HCT116 (cell line): ENCODE measurements around the gene SLC27A1. TPM values are rescaled to one million over a fixed set of nuclear protein-coding genes. Genes with fewer than 3 reads are reported as not detected.

Source experiments
- ATAC-seq: fragments of 200-7000 bp; cut with Tn5 transposase; 2 replicates; pipeline ENCODE4 v1.9.1; 2020; ENCODE audit warnings: mild to moderate bottlenecking, moderate library complexity
- BruUV-seq: library from RNA; stranded (reverse); fragments of 400-500 nt; replicated peaks from 2 replicates; lab custom pipeline; 2021; lab: Mats Ljungman, UMichigan
- CTCF ChIA-PET: fragments of 300-600 bp; sonication (Branson Sonifier 250); formaldehyde crosslinking; loops from one replicate; lab custom pipeline; 2021; ENCODE audit warnings: antibody characterized with exemption; lab: Charles Lee
- POLR2A ChIA-PET: fragments of 300-600, 350-600 bp; sonication (Branson Sonifier 250); formaldehyde crosslinking; loops from one replicate; lab custom pipeline; 2021; ENCODE audit warnings: antibody characterized with exemption; lab: Charles Lee
- RAD21 ChIA-PET, 2 experiments: fragments of 300-600 bp; sonication (Branson Sonifier 250); formaldehyde crosslinking; loops; one replicate each; lab custom pipeline; 2023; ENCODE audit warnings: low total read pairs in 2 of 2; ENCODE audit not compliant: uncharacterized antibody in 2 of 2, unreplicated experiment in 2 of 2, low non-redundant PET in 1 of 2; lab: Charles Lee
- DNase-seq: peaks from one replicate; pipeline ENCODE4 v3.0.0-alpha.2; 2010; ENCODE audit warnings: low read depth, low spot score
- H2AFZ ChIP-seq: fragments of 200-600 bp; shearing (Covaris generic), sonication (generic); 2 replicates; pipeline ENCODE4 v1.6.1; 2017; ENCODE audit warnings: low read depth, mixed run types, mixed read lengths, antibody characterized with exemption, low read length; ENCODE audit not compliant: poor library complexity, severe bottlenecking
- H3K27ac ChIP-seq: 2 replicates; pipeline ENCODE4 v1.5.1; 2012; ENCODE audit warnings: low read depth, low read length
- H3K27me3 ChIP-seq: fragments of 200-600 bp; sonication (generic); 2 replicates; pipeline ENCODE4 v1.6.1; 2016; ENCODE audit warnings: mixed run types, low read length, mixed read lengths; ENCODE audit not compliant: insufficient read depth
- H3K36me3 ChIP-seq, 2 experiments: fragments of 200-500 bp in 1 of 2; fragments of 200-600 bp in 1 of 2; sonication (Bioruptor generic) in 1 of 2; sonication (generic) in 1 of 2; 2 replicates each; pipeline versions ENCODE4 v1.5.1 to v1.6.1; 2014 to 2016; ENCODE audit warnings: low read length in 2 of 2, inconsistent platforms in 1 of 2, mixed read lengths in 1 of 2, mixed run types in 1 of 2; ENCODE audit not compliant: insufficient read depth in 2 of 2, control insufficient read depth in 1 of 2
- H3K4me1 ChIP-seq, 2 experiments: fragments of 200-600 bp in 1 of 2; sonication (generic) in 1 of 2; 2 replicates each; pipeline versions ENCODE4 v1.5.1 to v1.6.1; 2012 to 2017; ENCODE audit warnings: low read length in 2 of 2, inconsistent platforms in 1 of 2, mild to moderate bottlenecking in 1 of 2, mixed read lengths in 1 of 2, mixed run types in 1 of 2, moderate library complexity in 1 of 2; ENCODE audit not compliant: insufficient read depth in 2 of 2, control insufficient read depth in 1 of 2
- H3K4me2 ChIP-seq: fragments of 200-600 bp; sonication (generic); 2 replicates; pipeline ENCODE4 v1.6.1; 2017; ENCODE audit warnings: mixed run types, low read length, mixed read lengths
- H3K4me3 ChIP-seq, 2 experiments: fragments of 200-600 bp in 1 of 2; sonication (generic) in 1 of 2; replicated peaks in 1 of 2; 2 replicates each; pipeline ENCODE4 v1.5.1; 2011 to 2016; ENCODE audit warnings: low read length in 2 of 2, control low read depth in 1 of 2, low read depth in 1 of 2, mild to moderate bottlenecking in 1 of 2, mixed read lengths in 1 of 2, mixed run types in 1 of 2
- H3K79me2 ChIP-seq: fragments of 200-600 bp; sonication (generic); 2 replicates; pipeline ENCODE4 v1.6.1; 2017; ENCODE audit warnings: mild to moderate bottlenecking, mixed run types, low read length, moderate library complexity, mixed read lengths; ENCODE audit not compliant: insufficient read depth
- H3K9ac ChIP-seq: fragments of 200-600 bp; sonication (generic); 2 replicates; pipeline ENCODE4 v1.6.1; 2016; ENCODE audit warnings: low read length, mixed read lengths
- H3K9me2 ChIP-seq: fragments of 200-600 bp; sonication (generic), shearing (Covaris generic); 2 replicates; pipeline ENCODE4 v1.6.1; 2017; ENCODE audit warnings: mixed run types, mild to moderate bottlenecking, moderate library complexity; ENCODE audit not compliant: insufficient read depth
- H3K9me3 ChIP-seq, 2 experiments: fragments of 200-500 bp in 1 of 2; fragments of 200-600 bp in 1 of 2; sonication (Bioruptor generic) in 1 of 2; sonication (generic) in 1 of 2; 2 replicates each; pipeline ENCODE4 v1.6.1; 2014 to 2017; ENCODE audit warnings: low read length in 2 of 2, mixed read lengths in 2 of 2, inconsistent platforms in 1 of 2, low read depth in 1 of 2, mild to moderate bottlenecking in 1 of 2, mixed run types in 1 of 2, moderate library complexity in 1 of 2; ENCODE audit not compliant: control insufficient read depth in 1 of 2, insufficient read depth in 1 of 2
- H4K20me1 ChIP-seq: fragments of 200-600 bp; sonication (generic), shearing (Covaris generic); 2 replicates; pipeline ENCODE4 v1.6.1; 2017; ENCODE audit warnings: mixed run types, mild to moderate bottlenecking, moderate library complexity; ENCODE audit not compliant: insufficient read depth
- CBX3 ChIP-seq: IDR thresholded peaks from 2 replicates; pipeline ENCODE4 v1.6.1; 2012; ENCODE audit warnings: low read depth
- CEBPB ChIP-seq: IDR thresholded peaks from 2 replicates; pipeline ENCODE4 v1.6.1; 2012; ENCODE audit warnings: low read depth
- ELF1 ChIP-seq: IDR thresholded peaks from 2 replicates; pipeline ENCODE4 v1.6.1; 2012; ENCODE audit warnings: low read depth, borderline replicate concordance
- EZH2 ChIP-seq: fragments of 200-600 bp; sonication (generic); IDR thresholded peaks from 2 replicates; pipeline ENCODE4 v1.6.1; 2017; ENCODE audit warnings: antibody characterized with exemption, mixed run types
- SIN3A ChIP-seq: IDR thresholded peaks from 2 replicates; pipeline ENCODE4 v1.6.1; 2012; ENCODE audit warnings: low read depth
- SRF ChIP-seq: IDR thresholded peaks from 2 replicates; pipeline ENCODE4 v1.6.1; 2012; ENCODE audit warnings: low read depth
- intact Hi-C: fragments of 100-400 bp; cut with micrococcal nuclease; formaldehyde crosslinking; loops from 2 replicates; pipeline ENCODE4 v1.10.0; 2022
- total RNA-seq: library from RNA; stranded (reverse); gene quantifications from one replicate; pipeline ENCODE4 v1.2.1, GENCODE V29; 2021; ENCODE audit not compliant: unreplicated experiment
- TF ChIP-seq, protein P1 (sequence below): IDR thresholded peaks from 2 replicates; pipeline ENCODE4 v1.6.1; 2012

The SLC27A1 gene
- total RNA-seq, 1 experiment from 2014 or later: 22.5 TPM

DNA sequence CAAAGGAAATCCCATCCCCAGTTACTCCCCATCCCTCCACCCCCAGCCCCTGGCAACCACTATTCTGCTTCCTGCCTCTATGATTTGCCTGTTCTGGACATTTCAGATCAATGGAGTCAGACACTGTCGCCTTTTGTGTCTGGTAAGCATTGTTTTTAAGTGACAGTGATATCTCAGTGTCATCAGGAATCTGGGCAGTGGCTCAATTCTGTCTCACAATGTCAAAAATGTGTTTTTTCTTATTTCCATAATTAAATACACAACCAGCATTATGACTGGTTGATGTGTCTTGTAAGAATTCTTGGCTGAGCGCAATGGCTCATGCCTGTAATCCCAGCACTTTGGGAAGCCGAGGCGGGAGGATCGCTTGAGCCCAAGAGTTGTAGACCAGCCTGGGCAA, 21.0 kb downstream of the SLC27A1 start:
- no peaks in the 10 kb centered on the region for H3K36me3 ChIP-seq
- RAD21 ChIA-PET: no interaction called here
- no peaks in the 10 kb centered on the region for H3K9me3 ChIP-seq
- CTCF ChIA-PET: no interaction called here
- H3K9me2 ChIP-seq: no peaks in the 10 kb centered on the region
- H4K20me1 ChIP-seq: no peaks in the 10 kb centered on the region
- H3K79me2 ChIP-seq: no peaks in the 10 kb centered on the region
- no peak overlapping the region for H3K4me2 ChIP-seq
- peaks cover 15 to 35% of the 10 kb centered on the region in 2 experiments for H3K4me1 ChIP-seq
- no peak overlapping the region for H3K4me3 ChIP-seq
- no peaks in the 10 kb centered on the region for H3K27me3 ChIP-seq
- no peak overlapping the region for H3K9ac ChIP-seq
- ATAC-seq: no peak
- no peak overlapping the region for H2AFZ ChIP-seq
- intact Hi-C loops: no loop called here
- DNase-seq: no peak
- no peak for TF ChIP-seq EZH2
- no peak for TF ChIP-seq ELF1
- TF ChIP-seq SIN3A: no peak
- no peak for TF ChIP-seq CBX3
- BruUV-seq: no TSS peak
- no peak overlapping the region for H3K27ac ChIP-seq
- POLR2A ChIA-PET: interaction anchor here (0.6 kb wide), 1 partner anchor 72 kb away, joined by 3 read pairs; no protein-coding TSS in a partner anchor

DNA sequence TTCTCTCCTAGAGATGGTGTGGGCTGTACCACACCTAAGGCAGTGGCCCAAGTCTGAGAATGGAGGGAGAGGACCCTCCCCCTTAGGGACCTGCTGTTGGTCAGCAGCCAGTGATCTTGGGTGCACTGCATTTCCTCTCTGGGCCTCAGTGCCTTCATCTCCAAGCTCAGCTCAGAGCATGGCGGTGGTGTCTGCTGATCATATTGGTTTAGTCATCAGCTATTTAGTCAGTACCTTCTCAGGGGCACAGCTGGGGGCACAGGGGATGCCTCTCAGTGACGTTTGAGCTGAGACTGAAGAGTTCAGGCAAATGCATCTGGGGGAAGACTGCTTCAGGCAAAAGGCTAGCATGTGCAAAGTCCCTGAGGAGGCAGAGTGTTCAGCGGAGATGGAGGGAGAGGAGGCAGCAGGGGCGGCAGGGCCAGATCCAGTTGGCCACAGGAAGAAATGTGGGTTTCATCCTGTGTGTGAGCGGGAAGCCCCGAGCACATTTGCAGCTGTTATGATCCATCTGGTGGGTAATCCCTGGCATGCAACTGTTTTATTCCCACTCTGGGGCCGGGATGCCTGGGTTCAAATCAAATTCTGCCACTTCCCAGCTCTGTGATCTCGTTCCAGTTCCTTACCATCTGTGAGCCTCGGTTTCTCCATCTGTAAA, 25.4 kb downstream of the SLC27A1 start:
- Histone ChIP-seq H3K9me3 (no peaks in the 10 kb centered on the region), H3K4me3 (no peak overlapping the region), H3K36me3 (no peaks in the 10 kb centered on the region; a peak in 2 of 4 replicates), H3K9ac (no peak overlapping the region), H3K4me2 (no peak overlapping the region), H3K27ac (no peak overlapping the region), H3K9me2 (no peaks in the 10 kb centered on the region), H3K79me2 (no peaks in the 10 kb centered on the region), H4K20me1 (no peaks in the 10 kb centered on the region), H3K27me3 (no peaks in the 10 kb centered on the region), H2AFZ (no peak overlapping the region), H3K4me1 (peaks cover 11 to 31% of the 10 kb centered on the region in 2 experiments)
- TF ChIP-seq SRF (no peak), CEBPB (no peak)
- TF ChIP-seq, protein P1, sequence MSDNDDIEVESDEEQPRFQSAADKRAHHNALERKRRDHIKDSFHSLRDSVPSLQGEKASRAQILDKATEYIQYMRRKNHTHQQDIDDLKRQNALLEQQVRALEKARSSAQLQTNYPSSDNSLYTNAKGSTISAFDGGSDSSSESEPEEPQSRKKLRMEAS: peak; percentile 14; the same call in 1 of the 2 replicates
- POLR2A ChIA-PET: interaction anchor here (0.9 kb wide), 1 partner anchor 271 kb away, joined by 3 read pairs; no protein-coding TSS in a partner anchor
- intact Hi-C loops: loop anchor here (2.0 to 5.0 kb wide), 2 partner anchors 55 to 272 kb away; no protein-coding TSS in a partner anchor
- DNase-seq: no peak
- ATAC-seq: no peak
- RAD21 ChIA-PET: no interaction called here
- CTCF ChIA-PET: interaction anchor here (0.6 to 1.8 kb wide), 25 partner anchors 8 to 364 kb away, joined by 3 to 8 read pairs (median 4); partner anchors contain the start of genes BABAM1, MVB12A and RPL18A
- BruUV-seq: no TSS peak
